ENCODE measurements around the gene TOLLIP.

Gene TOLLIP

GRCh38 chr11:1298695-1299492 lies 10.5 kb downstream of the TOLLIP start:
- H3K27me3 ChIP-seq (replicated peaks; ENCODE audit: control insufficient read depth, insufficient read depth, low read length, poor library complexity, severe bottlenecking): no peaks in the 10 kb centered on the region
- no peak overlapping the region for H3K4me3 ChIP-seq (ENCODE audit: insufficient read depth, low read depth, low read length, poor library complexity, severe bottlenecking)
- no peaks in the 10 kb centered on the region for H3K4me1 ChIP-seq (ENCODE audit: control insufficient read depth, insufficient read depth, low read length, poor library complexity, severe bottlenecking)
- H3K27ac ChIP-seq (ENCODE audit: insufficient read depth, low read length, poor library complexity, severe bottlenecking): no peak overlapping the region
- H3K36me3 ChIP-seq (ENCODE audit: control insufficient read depth, insufficient read depth, low read length): peaks cover 16% of the 10 kb centered on the region
- DNase-seq: no peak
- H3K9me3 ChIP-seq (ENCODE audit: control insufficient read depth, low read length): no peaks in the 10 kb centered on the region

GRCh38 chr11:1297576-1298473 lies 11.6 kb downstream of the TOLLIP start:
- Histone ChIP-seq H3K27me3 (replicated peaks; ENCODE audit: control insufficient read depth, insufficient read depth, low read length, poor library complexity, severe bottlenecking) (no peaks in the 10 kb centered on the region), H3K9me3 (ENCODE audit: control insufficient read depth, low read length) (no peaks in the 10 kb centered on the region), H3K36me3 (ENCODE audit: control insufficient read depth, insufficient read depth, low read length) (peaks cover 26% of the 10 kb centered on the region), H3K4me1 (ENCODE audit: control insufficient read depth, insufficient read depth, low read length, poor library complexity, severe bottlenecking) (no peaks in the 10 kb centered on the region), H3K4me3 (ENCODE audit: insufficient read depth, low read depth, low read length, poor library complexity, severe bottlenecking) (no peak overlapping the region), H3K27ac (ENCODE audit: insufficient read depth, low read length, poor library complexity, severe bottlenecking) (no peak overlapping the region)
- DNase-seq: no peak

- H3K27me3 ChIP-seq (replicated peaks; ENCODE audit: control insufficient read depth, insufficient read depth, low read length, poor library complexity, severe bottlenecking): no peaks in the 10 kb centered on the region
- no peak overlapping the region for H3K27ac ChIP-seq (ENCODE audit: insufficient read depth, low read length, poor library complexity, severe bottlenecking)
- H3K4me3 ChIP-seq (ENCODE audit: insufficient read depth, low read depth, low read length, poor library complexity, severe bottlenecking): no peak overlapping the region
- H3K36me3 ChIP-seq (ENCODE audit: control insufficient read depth, insufficient read depth, low read length): peaks cover 28% of the 10 kb centered on the region
- DNase-seq: no peak
- H3K9me3 ChIP-seq (ENCODE audit: control insufficient read depth, low read length): no peaks in the 10 kb centered on the region
- H3K4me1 ChIP-seq (ENCODE audit: control insufficient read depth, insufficient read depth, low read length, poor library complexity, severe bottlenecking): no peaks in the 10 kb centered on the region
Measured at GRCh38 chr11:1297011-1297575, 12.3 kb downstream of the TOLLIP start.

- Histone ChIP-seq H3K4me1 (ENCODE audit: control insufficient read depth, insufficient read depth, low read length, poor library complexity, severe bottlenecking) (no peaks in the 10 kb centered on the region), H3K4me3 (ENCODE audit: insufficient read depth, low read depth, low read length, poor library complexity, severe bottlenecking) (no peak overlapping the region), H3K36me3 (ENCODE audit: control insufficient read depth, insufficient read depth, low read length) (peaks cover 28% of the 10 kb centered on the region), H3K27ac (ENCODE audit: insufficient read depth, low read length, poor library complexity, severe bottlenecking) (no peak overlapping the region), H3K27me3 (replicated peaks; ENCODE audit: control insufficient read depth, insufficient read depth, low read length, poor library complexity, severe bottlenecking) (no peaks in the 10 kb centered on the region), H3K9me3 (ENCODE audit: control insufficient read depth, low read length) (no peaks in the 10 kb centered on the region)
- no peak for DNase-seq
Measured at GRCh38 chr11:1296287-1296686, 13.1 kb downstream of the TOLLIP start.

- Histone ChIP-seq H3K4me1 (ENCODE audit: control insufficient read depth, insufficient read depth, low read length, poor library complexity, severe bottlenecking) (no peaks in the 10 kb centered on the region), H3K36me3 (ENCODE audit: control insufficient read depth, insufficient read depth, low read length) (peaks cover 32% of the 10 kb centered on the region), H3K9me3 (ENCODE audit: control insufficient read depth, low read length) (no peaks in the 10 kb centered on the region), H3K27me3 (replicated peaks; ENCODE audit: control insufficient read depth, insufficient read depth, low read length, poor library complexity, severe bottlenecking) (no peaks in the 10 kb centered on the region), H3K4me3 (ENCODE audit: insufficient read depth, low read depth, low read length, poor library complexity, severe bottlenecking) (no peak overlapping the region), H3K27ac (ENCODE audit: insufficient read depth, low read length, poor library complexity, severe bottlenecking) (no peak overlapping the region)
- DNase-seq: no peak
Measured at GRCh38 chr11:1295591-1295990, 13.8 kb downstream of the TOLLIP start.

GRCh38 chr11:1295086-1295485 lies 14.3 kb downstream of the TOLLIP start:
- H3K36me3 ChIP-seq (ENCODE audit: control insufficient read depth, insufficient read depth, low read length): peaks cover 36% of the 10 kb centered on the region
- DNase-seq: no peak
- no peaks in the 10 kb centered on the region for H3K9me3 ChIP-seq (ENCODE audit: control insufficient read depth, low read length)
- no peaks in the 10 kb centered on the region for H3K27me3 ChIP-seq (replicated peaks; ENCODE audit: control insufficient read depth, insufficient read depth, low read length, poor library complexity, severe bottlenecking)
- H3K4me1 ChIP-seq (ENCODE audit: control insufficient read depth, insufficient read depth, low read length, poor library complexity, severe bottlenecking): no peaks in the 10 kb centered on the region
- H3K4me3 ChIP-seq (ENCODE audit: insufficient read depth, low read depth, low read length, poor library complexity, severe bottlenecking): no peak overlapping the region
- no peak overlapping the region for H3K27ac ChIP-seq (ENCODE audit: insufficient read depth, low read length, poor library complexity, severe bottlenecking)

- Histone ChIP-seq H3K27ac (ENCODE audit: insufficient read depth, low read length, poor library complexity, severe bottlenecking) (no peak overlapping the region), H3K36me3 (ENCODE audit: control insufficient read depth, insufficient read depth, low read length) (peaks cover 48% of the 10 kb centered on the region), H3K4me3 (ENCODE audit: insufficient read depth, low read depth, low read length, poor library complexity, severe bottlenecking) (no peak overlapping the region), H3K27me3 (replicated peaks; ENCODE audit: control insufficient read depth, insufficient read depth, low read length, poor library complexity, severe bottlenecking) (no peaks in the 10 kb centered on the region), H3K4me1 (ENCODE audit: control insufficient read depth, insufficient read depth, low read length, poor library complexity, severe bottlenecking) (no peaks in the 10 kb centered on the region), H3K9me3 (ENCODE audit: control insufficient read depth, low read length) (no peaks in the 10 kb centered on the region)
- DNase-seq: no peak
Measured at GRCh38 chr11:1293619-1294015, 15.8 kb downstream of the TOLLIP start.

GRCh38 chr11:1292644-1293618 lies 16.5 kb downstream of the TOLLIP start:
- no peaks in the 10 kb centered on the region for H3K4me1 ChIP-seq (ENCODE audit: control insufficient read depth, insufficient read depth, low read length, poor library complexity, severe bottlenecking)

GRCh38 chr11:1292018-1292643 lies 17.3 kb downstream of the TOLLIP start:
- H3K9me3 ChIP-seq (ENCODE audit: control insufficient read depth, low read length): no peaks in the 10 kb centered on the region
- DNase-seq: no peak
- peaks cover 40% of the 10 kb centered on the region for H3K36me3 ChIP-seq (ENCODE audit: control insufficient read depth, insufficient read depth, low read length)

More at GRCh38 chr11:1292644-1293618, 16.5 kb downstream of the TOLLIP start:
- H3K36me3 ChIP-seq (ENCODE audit: control insufficient read depth, insufficient read depth, low read length): peaks cover 46% of the 10 kb centered on the region
- no peak overlapping the region for H3K4me3 ChIP-seq (ENCODE audit: insufficient read depth, low read depth, low read length, poor library complexity, severe bottlenecking)
- H3K27me3 ChIP-seq (replicated peaks; ENCODE audit: control insufficient read depth, insufficient read depth, low read length, poor library complexity, severe bottlenecking): no peaks in the 10 kb centered on the region
- DNase-seq: no peak
- no peaks in the 10 kb centered on the region for H3K9me3 ChIP-seq (ENCODE audit: control insufficient read depth, low read length)
- no peak overlapping the region for H3K27ac ChIP-seq (ENCODE audit: insufficient read depth, low read length, poor library complexity, severe bottlenecking)

More at GRCh38 chr11:1292018-1292643, 17.3 kb downstream of the TOLLIP start:
- Histone ChIP-seq H3K4me1 (ENCODE audit: control insufficient read depth, insufficient read depth, low read length, poor library complexity, severe bottlenecking) (no peaks in the 10 kb centered on the region), H3K4me3 (ENCODE audit: insufficient read depth, low read depth, low read length, poor library complexity, severe bottlenecking) (no peak overlapping the region), H3K27ac (ENCODE audit: insufficient read depth, low read length, poor library complexity, severe bottlenecking) (no peak overlapping the region), H3K27me3 (replicated peaks; ENCODE audit: control insufficient read depth, insufficient read depth, low read length, poor library complexity, severe bottlenecking) (no peaks in the 10 kb centered on the region)
